Prostate gland (tissue), 2 donors: ENCODE data around the gene FMO5. TPM values are rescaled to one million over a fixed set of nuclear protein-coding genes. Genes with fewer than 3 reads are reported as not detected.
"Not testable (repeated sequence)": the region's sequence is repeated elsewhere in the genome, so short reads cannot be mapped to it uniquely, and the experiment has no call there.

Source experiments
- DNase-seq: peaks from one replicate; pipeline ENCODE4 v3.0.0-alpha.2; 2019; ENCODE audit warnings: low spot score
- H3K27ac ChIP-seq, 2 donors: fragments of 200-600 bp; sonication (generic); 2 replicates each; pipeline ENCODE4 v1.5.1; 2017 to 2019
- H3K27me3 ChIP-seq: fragments of 200-600 bp; sonication (generic); replicated peaks from 2 replicates; pipeline ENCODE4 v1.5.1; 2019; ENCODE audit not compliant: insufficient read depth
- H3K36me3 ChIP-seq, 2 donors: fragments of 200-600 bp; sonication (generic); 1 replicate in 1 of 2; 2 replicates in 1 of 2; pipeline versions ENCODE4 v1.5.1 to v1.8.1; 2017 to 2019
- H3K4me1 ChIP-seq: fragments of 200-600 bp; sonication (generic); replicated peaks from 2 replicates; pipeline ENCODE4 v1.5.1; 2019
- H3K4me3 ChIP-seq, 2 donors: fragments of 200-600 bp; sonication (generic); 2 replicates each; pipeline ENCODE4 v1.5.1; 2017 to 2019
- H3K9me3 ChIP-seq: fragments of 200-600 bp; sonication (generic); 2 replicates; pipeline ENCODE4 v1.5.1; 2017
- POLR2A ChIP-seq: fragments of 450-650 bp; IDR thresholded peaks from one replicate; pipeline ENCODE4 v1.6.1; 2016; ENCODE audit warnings: antibody characterized with exemption, mild to moderate bottlenecking
- POLR2AphosphoS5 ChIP-seq: sonication (generic); formaldehyde crosslinking; IDR thresholded peaks from one replicate; pipeline ENCODE4 v1.6.1; 2017; ENCODE audit warnings: antibody characterized with exemption
- WGBS: methylation state at CpG from one replicate; pipeline ENCODE4 v1.1.5; 2018; 5-methylcytosine and 5-hydroxymethylcytosine counted together
- intact Hi-C: fragments of 100-400 bp; cut with DNase I; formaldehyde crosslinking; loops from one replicate; pipeline ENCODE4 v1.14.2; 2022
- total RNA-seq, 2 donors: library from RNA; depleted of rRNA; stranded (reverse); fragments of >200 nt; gene quantifications; one replicate each; pipeline ENCODE4 v1.1.0, GENCODE V29; 2016
- TF ChIP-seq, protein P1 (sequence below), 4 experiments: fragments of 200-600 bp in 2 of 4; fragments of 450-650 bp in 2 of 4; sonication (generic) in 2 of 4; IDR thresholded peaks; 1 replicate in 3 of 4; 2 replicates in 1 of 4; pipeline ENCODE4 v1.5.1; 2016 to 2019; ENCODE audit warnings: antibody characterized with exemption in 4 of 4, mild to moderate bottlenecking in 2 of 4, moderate library complexity in 2 of 4

Gene FMO5
- total RNA-seq, 2 donors from 2014 or later, result 9.1 to 19.3 TPM

DNA sequence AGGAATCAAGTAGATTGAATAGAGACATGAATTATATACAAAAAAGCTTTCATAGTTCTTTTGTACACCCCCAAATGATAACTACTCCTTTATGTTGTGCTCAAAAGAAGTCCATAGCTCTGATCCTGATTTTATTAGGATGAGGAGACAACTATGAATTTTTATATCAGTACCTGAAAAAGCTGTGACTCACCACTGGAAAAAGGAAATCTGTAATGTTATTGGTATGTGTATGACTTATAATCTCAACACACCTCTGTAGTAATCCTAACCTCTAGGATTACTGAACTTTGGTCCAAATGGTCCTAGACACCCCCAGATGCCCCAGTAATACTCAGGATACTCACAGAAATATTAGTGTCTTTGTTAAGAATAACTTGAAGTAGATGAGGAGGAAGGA is 63.0 kb downstream of the FMO5 start:
- H3K27ac ChIP-seq, result no peak overlapping the region
- H3K9me3 ChIP-seq, result no peaks in the 10 kb centered on the region
- no peak for DNase-seq
- no peaks in the 10 kb centered on the region for H3K27me3 ChIP-seq
- intact Hi-C loops, result no loop called here
- peaks cover 4 to 6% of the 10 kb centered on the region in 2 donors for H3K36me3 ChIP-seq
- no peak overlapping the region for H3K4me3 ChIP-seq
- TF ChIP-seq POLR2A, result no peak
- TF ChIP-seq POLR2AphosphoS5, result no peak
- TF ChIP-seq, protein P1, sequence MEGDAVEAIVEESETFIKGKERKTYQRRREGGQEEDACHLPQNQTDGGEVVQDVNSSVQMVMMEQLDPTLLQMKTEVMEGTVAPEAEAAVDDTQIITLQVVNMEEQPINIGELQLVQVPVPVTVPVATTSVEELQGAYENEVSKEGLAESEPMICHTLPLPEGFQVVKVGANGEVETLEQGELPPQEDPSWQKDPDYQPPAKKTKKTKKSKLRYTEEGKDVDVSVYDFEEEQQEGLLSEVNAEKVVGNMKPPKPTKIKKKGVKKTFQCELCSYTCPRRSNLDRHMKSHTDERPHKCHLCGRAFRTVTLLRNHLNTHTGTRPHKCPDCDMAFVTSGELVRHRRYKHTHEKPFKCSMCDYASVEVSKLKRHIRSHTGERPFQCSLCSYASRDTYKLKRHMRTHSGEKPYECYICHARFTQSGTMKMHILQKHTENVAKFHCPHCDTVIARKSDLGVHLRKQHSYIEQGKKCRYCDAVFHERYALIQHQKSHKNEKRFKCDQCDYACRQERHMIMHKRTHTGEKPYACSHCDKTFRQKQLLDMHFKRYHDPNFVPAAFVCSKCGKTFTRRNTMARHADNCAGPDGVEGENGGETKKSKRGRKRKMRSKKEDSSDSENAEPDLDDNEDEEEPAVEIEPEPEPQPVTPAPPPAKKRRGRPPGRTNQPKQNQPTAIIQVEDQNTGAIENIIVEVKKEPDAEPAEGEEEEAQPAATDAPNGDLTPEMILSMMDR (IDR thresholded peaks at IDR 0.05), result no peak
- no peaks in the 10 kb centered on the region for H3K4me1 ChIP-seq

- H3K27me3 ChIP-seq, DNase-seq, intact Hi-C loops, H3K27ac ChIP-seq, H3K4me1 ChIP-seq, H3K36me3 ChIP-seq, H3K9me3 ChIP-seq, H3K4me3 ChIP-seq: not testable (repeated sequence)
- 95% methylated on average over 2 of the region's 2 CpGs for WGBS
These were observed 68.0 kb downstream of the FMO5 start for GRCh38 chr1:147157116-147157515.

GRCh38 chr1:147156642-147157041 is 68.5 kb downstream of the FMO5 start:
- H3K27ac ChIP-seq, result no peak overlapping the region
- TF ChIP-seq POLR2A, result no peak
- no peak for TF ChIP-seq POLR2AphosphoS5
- TF ChIP-seq, protein P1 (IDR thresholded peaks at IDR 0.05), result no peak
- DNase-seq, result no peak
- no peaks in the 10 kb centered on the region for H3K4me1 ChIP-seq
- WGBS, result 88% methylated on average over 3 of the region's 3 CpGs
- intact Hi-C loops, result no loop called here
- H3K27me3 ChIP-seq, result no peaks in the 10 kb centered on the region
- no peaks in the 10 kb centered on the region for H3K9me3 ChIP-seq
- H3K36me3 ChIP-seq, result peaks cover 0 to 6% of the 10 kb centered on the region in 2 donors
- no peak overlapping the region for H3K4me3 ChIP-seq

DNA sequence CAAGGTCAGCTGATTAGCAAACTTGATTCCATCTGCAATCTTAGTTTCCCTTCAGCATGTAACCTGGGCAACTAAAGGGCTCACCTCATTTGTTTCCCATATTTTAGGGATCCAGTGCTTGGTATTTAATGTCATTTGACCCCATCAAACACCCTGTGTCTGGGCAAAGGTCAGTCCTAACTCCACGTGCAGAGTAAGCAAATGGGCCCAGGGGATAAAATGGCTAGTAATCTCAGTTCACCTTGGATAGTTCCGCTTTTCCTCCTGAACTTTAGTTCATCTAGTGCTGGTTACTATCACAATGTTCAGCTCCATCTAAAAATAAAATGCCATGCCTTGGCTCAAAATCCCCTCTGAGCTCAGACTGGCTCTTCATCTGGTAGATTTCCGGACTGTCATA is 72.4 kb downstream of the FMO5 start:
- Histone ChIP-seq H3K36me3 (no peaks in the 10 kb centered on the region), H3K9me3 (no peaks in the 10 kb centered on the region), H3K27ac (no peak overlapping the region), H3K4me3 (no peak overlapping the region), H3K27me3 (no peaks in the 10 kb centered on the region), H3K4me1 (no peaks in the 10 kb centered on the region)
- WGBS, result 89% methylated on average over 3 of the region's 3 CpGs
- TF ChIP-seq POLR2AphosphoS5 (no peak), POLR2A (no peak)
- TF ChIP-seq, protein P1 (IDR thresholded peaks at IDR 0.05), result no peak
- DNase-seq, result no peak
- intact Hi-C loops, result no loop called here

GRCh38 chr1:147151244-147151643 is 73.9 kb downstream of the FMO5 start:
- H3K36me3 ChIP-seq, result no peaks in the 10 kb centered on the region
- TF ChIP-seq POLR2AphosphoS5, result no peak
- no peaks in the 10 kb centered on the region for H3K27me3 ChIP-seq
- H3K9me3 ChIP-seq, result no peaks in the 10 kb centered on the region
- H3K4me1 ChIP-seq, result no peaks in the 10 kb centered on the region
- H3K27ac ChIP-seq, result no peak overlapping the region
- intact Hi-C loops, result no loop called here
- WGBS, result 94% methylated on average over 1 of the region's 1 CpG
- H3K4me3 ChIP-seq, result no peak overlapping the region
- no peak for DNase-seq

DNA sequence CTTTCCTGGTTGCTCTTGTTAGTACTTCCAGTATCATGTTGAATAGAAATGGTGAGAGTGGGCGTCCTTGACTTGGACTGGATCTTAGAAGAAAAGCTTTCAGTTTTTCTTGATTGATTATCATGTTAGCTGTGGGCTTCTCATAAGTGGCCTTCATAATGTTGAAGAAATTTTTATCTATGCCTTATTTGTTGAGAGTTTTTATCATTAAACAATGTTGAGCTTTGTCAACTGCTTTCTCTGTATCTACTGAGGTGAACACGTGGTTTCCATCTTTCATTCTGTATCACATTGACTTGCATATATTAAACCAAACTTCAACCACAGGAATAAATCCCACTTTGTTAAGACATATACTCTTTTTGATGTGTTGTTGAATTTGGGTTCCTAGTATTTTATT is 82.3 kb downstream of the FMO5 start:
- no peaks in the 10 kb centered on the region for H3K27me3 ChIP-seq
- H3K4me1 ChIP-seq, result no peaks in the 10 kb centered on the region
- no peak for DNase-seq
- H3K9me3 ChIP-seq, result no peaks in the 10 kb centered on the region
- 83% methylated on average over 2 of the region's 2 CpGs for WGBS
- H3K36me3 ChIP-seq, result no peaks in the 10 kb centered on the region
- no peak overlapping the region for H3K27ac ChIP-seq
- intact Hi-C loops, result no loop called here
- no peak overlapping the region for H3K4me3 ChIP-seq
- TF ChIP-seq POLR2AphosphoS5 (no peak), POLR2A (no peak)
- TF ChIP-seq, protein P1 (IDR thresholded peaks at IDR 0.05), result no peak

Other genes with a start within 250 kb of the FMO5 start
- 10 to 100 TPM; 12.3 to 14.0 TPM for gene PRKAB2, start 52.9 kb downstream of the FMO5 start, total RNA-seq
- 10 to 100 TPM; 21.4 to 22.0 TPM for gene CHD1L, start 17.3 kb upstream of the FMO5 start, total RNA-seq